ENCODE measurements around the gene GCFC2.
"Not testable (repeated sequence)": the region's sequence is repeated elsewhere in the genome, so short reads cannot be mapped to it uniquely, and the experiment has no call there.

GCFC2 gene

GRCh38 chr2:75679556-75679955 is 31.2 kb downstream of the GCFC2 start:
- peaks cover 23% of the 10 kb centered on the region for H3K36me3 ChIP-seq (ENCODE audit: insufficient read depth, low read length)
- H3K27me3 ChIP-seq (ENCODE audit: control insufficient read depth in 1 of 2, insufficient read depth in 2 of 2, low read length in 2 of 2) = no peaks in the 10 kb centered on the region
- H3K4me1 ChIP-seq (ENCODE audit: insufficient read depth, low read length) = peaks cover 6% of the 10 kb centered on the region
- no peaks in the 10 kb centered on the region for H3K9me3 ChIP-seq (ENCODE audit: low read length)
- H3K9ac ChIP-seq (ENCODE audit: low read length) = no peak overlapping the region
- no peak overlapping the region for H3K27ac ChIP-seq (ENCODE audit: low read depth, low read length)
- H3K4me3 ChIP-seq (ENCODE audit: low read depth in 1 of 2, low read length in 2 of 2) = no peak overlapping the region

GRCh38 chr2:75676464-75676863 is 34.3 kb downstream of the GCFC2 start:
- Histone ChIP-seq H3K9ac (ENCODE audit: low read length) (no peak overlapping the region), H3K27me3 (ENCODE audit: control insufficient read depth in 1 of 2, insufficient read depth in 2 of 2, low read length in 2 of 2) (no peaks in the 10 kb centered on the region), H3K4me1 (ENCODE audit: insufficient read depth, low read length) (peaks cover 6% of the 10 kb centered on the region), H3K9me3 (ENCODE audit: low read length) (no peaks in the 10 kb centered on the region), H3K27ac (ENCODE audit: low read depth, low read length) (no peak overlapping the region), H3K4me3 (ENCODE audit: low read depth in 1 of 2, low read length in 2 of 2) (no peak overlapping the region), H3K36me3 (ENCODE audit: insufficient read depth, low read length) (peaks cover 27% of the 10 kb centered on the region)

- Histone ChIP-seq H3K4me1 (ENCODE audit: insufficient read depth, low read length) (peaks cover 6% of the 10 kb centered on the region), H3K36me3 (ENCODE audit: insufficient read depth, low read length) (peaks cover 31% of the 10 kb centered on the region), H3K27ac (ENCODE audit: low read depth, low read length) (no peak overlapping the region)
Observed at GRCh38 chr2:75675908-75676307, 34.8 kb downstream of the GCFC2 start.

GRCh38 chr2:75675423-75675822 is 35.3 kb downstream of the GCFC2 start:
- not testable (repeated sequence) for H3K9ac ChIP-seq (ENCODE audit: low read length); H3K27me3 ChIP-seq (ENCODE audit: control insufficient read depth in 1 of 2, insufficient read depth in 2 of 2, low read length in 2 of 2)
- peaks cover 29% of the 10 kb centered on the region for H3K36me3 ChIP-seq (ENCODE audit: insufficient read depth, low read length)

More at GRCh38 chr2:75675908-75676307, 34.8 kb downstream of the GCFC2 start:
- no peak overlapping the region for H3K9ac ChIP-seq (ENCODE audit: low read length)
- no peaks in the 10 kb centered on the region for H3K9me3 ChIP-seq (ENCODE audit: low read length)
- H3K4me3 ChIP-seq (ENCODE audit: low read depth in 1 of 2, low read length in 2 of 2) = no peak overlapping the region
- H3K27me3 ChIP-seq (ENCODE audit: control insufficient read depth in 1 of 2, insufficient read depth in 2 of 2, low read length in 2 of 2) = no peaks in the 10 kb centered on the region

GRCh38 chr2:75667884-75668283 is 42.8 kb downstream of the GCFC2 start:
- no peaks in the 10 kb centered on the region for H3K4me1 ChIP-seq (ENCODE audit: insufficient read depth, low read length)
- H3K36me3 ChIP-seq (ENCODE audit: insufficient read depth, low read length) = peaks cover 24% of the 10 kb centered on the region
- no peak overlapping the region for H3K27ac ChIP-seq (ENCODE audit: low read depth, low read length)
- H3K9ac ChIP-seq (ENCODE audit: low read length) = no peak overlapping the region
- no peaks in the 10 kb centered on the region for H3K9me3 ChIP-seq (ENCODE audit: low read length)
- no peaks in the 10 kb centered on the region for H3K27me3 ChIP-seq (ENCODE audit: control insufficient read depth in 1 of 2, insufficient read depth in 2 of 2, low read length in 2 of 2)
- no peak overlapping the region for H3K4me3 ChIP-seq (ENCODE audit: low read depth in 1 of 2, low read length in 2 of 2)

More at GRCh38 chr2:75675423-75675822, 35.3 kb downstream of the GCFC2 start:
- not testable (repeated sequence) for H3K27ac ChIP-seq (ENCODE audit: low read depth, low read length); H3K4me3 ChIP-seq (ENCODE audit: low read depth in 1 of 2, low read length in 2 of 2); H3K4me1 ChIP-seq (ENCODE audit: insufficient read depth, low read length); H3K9me3 ChIP-seq (ENCODE audit: low read length)

GRCh38 chr2:75666911-75667310 is 43.8 kb downstream of the GCFC2 start:
- H3K4me3 ChIP-seq (ENCODE audit: low read depth in 1 of 2, low read length in 2 of 2) = no peak overlapping the region
- no peaks in the 10 kb centered on the region for H3K4me1 ChIP-seq (ENCODE audit: insufficient read depth, low read length)
- H3K9me3 ChIP-seq (ENCODE audit: low read length) = no peaks in the 10 kb centered on the region
- peaks cover 17% of the 10 kb centered on the region for H3K36me3 ChIP-seq (ENCODE audit: insufficient read depth, low read length)
- no peak overlapping the region for H3K9ac ChIP-seq (ENCODE audit: low read length)
- no peaks in the 10 kb centered on the region for H3K27me3 ChIP-seq (ENCODE audit: control insufficient read depth in 1 of 2, insufficient read depth in 2 of 2, low read length in 2 of 2)
- no peak overlapping the region for H3K27ac ChIP-seq (ENCODE audit: low read depth, low read length)

GRCh38 chr2:75657798-75658197 is 52.9 kb downstream of the GCFC2 start:
- Histone ChIP-seq H3K4me3 (ENCODE audit: low read depth in 1 of 2, low read length in 2 of 2) (no peak overlapping the region), H3K9ac (ENCODE audit: low read length) (no peak overlapping the region), H3K36me3 (ENCODE audit: insufficient read depth, low read length) (peaks cover 58% of the 10 kb centered on the region), H3K4me1 (ENCODE audit: insufficient read depth, low read length) (no peaks in the 10 kb centered on the region), H3K27me3 (ENCODE audit: control insufficient read depth in 1 of 2, insufficient read depth in 2 of 2, low read length in 2 of 2) (no peaks in the 10 kb centered on the region), H3K9me3 (ENCODE audit: low read length) (no peaks in the 10 kb centered on the region), H3K27ac (ENCODE audit: low read depth, low read length) (no peak overlapping the region)

- no peak overlapping the region for H3K9ac ChIP-seq (ENCODE audit: low read length)
- no peak overlapping the region for H3K4me3 ChIP-seq (ENCODE audit: low read depth in 1 of 2, low read length in 2 of 2)
- H3K27me3 ChIP-seq (ENCODE audit: control insufficient read depth in 1 of 2, insufficient read depth in 2 of 2, low read length in 2 of 2) = no peaks in the 10 kb centered on the region
- no peak overlapping the region for H3K27ac ChIP-seq (ENCODE audit: low read depth, low read length)
- H3K4me1 ChIP-seq (ENCODE audit: insufficient read depth, low read length) = no peaks in the 10 kb centered on the region
- peaks cover 63% of the 10 kb centered on the region for H3K36me3 ChIP-seq (ENCODE audit: insufficient read depth, low read length)
- H3K9me3 ChIP-seq (ENCODE audit: low read length) = no peaks in the 10 kb centered on the region
Observed at GRCh38 chr2:75656563-75656962, 54.2 kb downstream of the GCFC2 start.

- H3K27ac ChIP-seq (ENCODE audit: low read depth, low read length) = no peak overlapping the region
- no peaks in the 10 kb centered on the region for H3K9me3 ChIP-seq (ENCODE audit: low read length)
- H3K4me1 ChIP-seq (ENCODE audit: insufficient read depth, low read length) = no peaks in the 10 kb centered on the region
- no peaks in the 10 kb centered on the region for H3K27me3 ChIP-seq (ENCODE audit: control insufficient read depth in 1 of 2, insufficient read depth in 2 of 2, low read length in 2 of 2)
- H3K9ac ChIP-seq (ENCODE audit: low read length) = no peak overlapping the region
- H3K36me3 ChIP-seq (ENCODE audit: insufficient read depth, low read length) = peaks cover 66% of the 10 kb centered on the region
- H3K4me3 ChIP-seq (ENCODE audit: low read depth in 1 of 2, low read length in 2 of 2) = no peak overlapping the region
Observed at GRCh38 chr2:75655861-75656260, 54.9 kb downstream of the GCFC2 start.

GRCh38 chr2:75654012-75654411 is 56.7 kb downstream of the GCFC2 start:
- H3K4me1 ChIP-seq (ENCODE audit: insufficient read depth, low read length) = no peaks in the 10 kb centered on the region
- H3K36me3 ChIP-seq (ENCODE audit: insufficient read depth, low read length) = peaks cover 61% of the 10 kb centered on the region
- H3K4me3 ChIP-seq (ENCODE audit: low read depth in 1 of 2, low read length in 2 of 2) = no peak overlapping the region
- H3K9ac ChIP-seq (ENCODE audit: low read length) = no peak overlapping the region
- H3K9me3 ChIP-seq (ENCODE audit: low read length) = no peaks in the 10 kb centered on the region
- no peaks in the 10 kb centered on the region for H3K27me3 ChIP-seq (ENCODE audit: control insufficient read depth in 1 of 2, insufficient read depth in 2 of 2, low read length in 2 of 2)
- no peak overlapping the region for H3K27ac ChIP-seq (ENCODE audit: low read depth, low read length)

- no peak overlapping the region for H3K4me3 ChIP-seq (ENCODE audit: low read depth in 1 of 2, low read length in 2 of 2)
- peaks cover 4% of the 10 kb centered on the region for H3K4me1 ChIP-seq (ENCODE audit: insufficient read depth, low read length)
- peak overlapping the region; percentile 64 for H3K9ac ChIP-seq (ENCODE audit: low read length)
- H3K27me3 ChIP-seq (ENCODE audit: control insufficient read depth in 1 of 2, insufficient read depth in 2 of 2, low read length in 2 of 2) = no peaks in the 10 kb centered on the region
- peaks cover 20% of the 10 kb centered on the region for H3K36me3 ChIP-seq (ENCODE audit: insufficient read depth, low read length)
- no peaks in the 10 kb centered on the region for H3K9me3 ChIP-seq (ENCODE audit: low read length)
- no peak overlapping the region for H3K27ac ChIP-seq (ENCODE audit: low read depth, low read length)
Observed at GRCh38 chr2:75647771-75648170, 62.9 kb downstream of the GCFC2 start.

- peaks cover 4% of the 10 kb centered on the region for H3K4me1 ChIP-seq (ENCODE audit: insufficient read depth, low read length)
- peaks cover 15% of the 10 kb centered on the region for H3K36me3 ChIP-seq (ENCODE audit: insufficient read depth, low read length)
- peak within 1 kb of the TSS; percentile 81 for H3K27ac ChIP-seq (ENCODE audit: low read depth, low read length)
- no peaks in the 10 kb centered on the region for H3K9me3 ChIP-seq (ENCODE audit: low read length)
- peak within 1 kb of the TSS; percentile 93 to 94 for H3K4me3 ChIP-seq (ENCODE audit: low read depth in 1 of 2, low read length in 2 of 2)
- H3K27me3 ChIP-seq (ENCODE audit: control insufficient read depth in 1 of 2, insufficient read depth in 2 of 2, low read length in 2 of 2) = no peaks in the 10 kb centered on the region
- peak within 1 kb of the TSS; percentile 64 for H3K9ac ChIP-seq (ENCODE audit: low read length)
Observed at GRCh38 chr2:75646583-75647425, 63.9 kb downstream of the GCFC2 start, which contains the start of gene MRPL19. TSS of gene MRPL19 (plus strand) at chr2:75646783. CDS start at chr2:75646808, 25 bp downstream.

All from muscle layer of colon (tissue), 2 donors.